Fibroblast of mammary gland (primary cell): ENCODE results near the gene TSPAN14.

Experiments
- DNase-seq: peaks from one replicate; pipeline ENCODE4 v3.0.0-alpha.2; 2010; ENCODE audit warnings: low read depth
- H3K4me3 ChIP-seq: 2 replicates; pipeline ENCODE4 v1.5.1; 2011; ENCODE audit warnings: low read depth, mild to moderate bottlenecking, low read length, moderate library complexity; ENCODE audit not compliant: control insufficient read depth
- TF ChIP-seq, protein P1 (sequence below): conservative IDR thresholded peaks from 2 replicates; pipeline ENCODE4 v1.5.1; 2011; ENCODE audit warnings: low read depth, low read length, inconsistent platforms; ENCODE audit not compliant: control insufficient read depth, insufficient read depth

The TSPAN14 gene

GRCh38 chr10:80516506-80517075 lies 62.5 kb downstream of the TSPAN14 start:
- no peak overlapping the region for H3K4me3 ChIP-seq
- no peak for DNase-seq
- TF ChIP-seq, protein P1, sequence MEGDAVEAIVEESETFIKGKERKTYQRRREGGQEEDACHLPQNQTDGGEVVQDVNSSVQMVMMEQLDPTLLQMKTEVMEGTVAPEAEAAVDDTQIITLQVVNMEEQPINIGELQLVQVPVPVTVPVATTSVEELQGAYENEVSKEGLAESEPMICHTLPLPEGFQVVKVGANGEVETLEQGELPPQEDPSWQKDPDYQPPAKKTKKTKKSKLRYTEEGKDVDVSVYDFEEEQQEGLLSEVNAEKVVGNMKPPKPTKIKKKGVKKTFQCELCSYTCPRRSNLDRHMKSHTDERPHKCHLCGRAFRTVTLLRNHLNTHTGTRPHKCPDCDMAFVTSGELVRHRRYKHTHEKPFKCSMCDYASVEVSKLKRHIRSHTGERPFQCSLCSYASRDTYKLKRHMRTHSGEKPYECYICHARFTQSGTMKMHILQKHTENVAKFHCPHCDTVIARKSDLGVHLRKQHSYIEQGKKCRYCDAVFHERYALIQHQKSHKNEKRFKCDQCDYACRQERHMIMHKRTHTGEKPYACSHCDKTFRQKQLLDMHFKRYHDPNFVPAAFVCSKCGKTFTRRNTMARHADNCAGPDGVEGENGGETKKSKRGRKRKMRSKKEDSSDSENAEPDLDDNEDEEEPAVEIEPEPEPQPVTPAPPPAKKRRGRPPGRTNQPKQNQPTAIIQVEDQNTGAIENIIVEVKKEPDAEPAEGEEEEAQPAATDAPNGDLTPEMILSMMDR, result no peak

- DNase-seq, result no peak
- no peak overlapping the region for H3K4me3 ChIP-seq
- TF ChIP-seq, protein P1, result no peak
Measured at GRCh38 chr10:80517416-80518142, 63.5 kb downstream of the TSPAN14 start.

DNA sequence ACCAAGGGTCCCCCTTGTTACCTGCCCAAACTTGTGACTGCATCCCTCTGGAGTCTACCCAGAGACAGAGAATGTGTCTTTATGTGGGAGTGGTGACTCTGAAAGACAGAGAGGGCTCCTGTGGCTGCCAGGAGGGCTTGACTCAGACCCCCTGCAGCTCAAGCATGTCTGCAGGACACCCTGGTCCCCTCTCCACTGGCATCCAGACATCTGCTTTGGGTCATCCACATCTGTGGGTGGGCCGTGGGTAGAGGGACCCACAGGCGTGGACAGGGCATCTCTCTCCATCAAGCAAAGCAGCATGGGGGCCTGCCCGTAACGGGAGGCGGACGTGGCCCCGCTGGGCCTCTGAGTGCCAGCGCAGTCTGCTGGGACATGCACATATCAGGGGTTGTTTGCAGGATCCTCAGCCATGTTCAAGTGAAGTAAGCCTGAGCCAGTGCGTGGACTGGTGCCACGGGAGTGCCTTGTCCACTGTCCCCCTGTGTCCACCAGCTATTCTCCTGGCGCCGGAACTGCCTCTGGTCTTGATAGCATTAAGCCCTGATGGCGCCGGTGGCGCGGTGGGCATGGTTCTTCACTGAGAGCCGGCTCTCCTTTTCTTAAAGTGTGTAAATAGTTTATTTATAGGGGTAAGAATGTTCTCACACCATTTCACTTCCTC lies 64.2 kb downstream of the TSPAN14 start:
- TF ChIP-seq, protein P1, result no peak
- no peak for DNase-seq
- H3K4me3 ChIP-seq, result no peak overlapping the region

DNA sequence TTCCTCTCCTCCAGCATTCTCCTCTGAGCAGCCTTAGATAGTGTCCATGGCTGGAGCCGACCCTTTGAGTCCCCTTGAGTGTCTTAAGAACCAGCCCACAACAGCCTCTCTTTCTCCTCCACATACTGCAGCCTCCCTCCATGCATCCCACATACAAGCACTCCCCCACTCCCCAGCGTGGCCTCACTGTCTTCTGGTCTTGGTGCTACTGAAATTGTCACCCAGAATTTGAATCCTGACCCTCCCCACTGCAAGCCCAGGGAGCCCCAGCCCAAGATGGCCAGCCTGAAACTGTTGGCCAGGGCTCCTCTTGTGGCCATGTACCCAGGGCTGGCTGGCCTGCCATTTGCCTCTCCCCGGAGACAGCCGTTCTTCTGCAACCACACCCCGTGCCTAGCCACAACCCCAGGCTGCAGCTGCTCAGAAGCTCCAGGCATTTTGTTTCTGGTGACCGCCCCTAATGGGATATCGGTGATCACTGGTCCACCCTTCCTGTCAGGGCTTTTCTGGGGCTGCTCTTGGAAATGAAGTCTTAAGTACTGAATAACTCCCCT lies 64.8 kb downstream of the TSPAN14 start:
- no peak overlapping the region for H3K4me3 ChIP-seq
- no peak for DNase-seq
- TF ChIP-seq, protein P1, result no peak

GRCh38 chr10:80519936-80520650 lies 66.0 kb downstream of the TSPAN14 start:
- H3K4me3 ChIP-seq, result no peak overlapping the region
- TF ChIP-seq, protein P1, result no peak
- DNase-seq, result no peak
